GM20000 (cell line): ENCODE data around the gene EXD3.
"Not testable (repeated sequence)": the region's sequence is repeated elsewhere in the genome, so short reads cannot be mapped to it uniquely, and the experiment has no call there.

Experiments used
- DNase-seq: peaks from one replicate; pipeline ENCODE4 v3.0.0; 2012; ENCODE audit warnings: low spot score
- CTCF ChIP-seq: IDR thresholded peaks from 2 replicates; pipeline ENCODE4 v1.5.1; 2012; ENCODE audit warnings: mild to moderate bottlenecking, control low read depth; ENCODE audit errors: extremely low read depth, missing control alignments

EXD3 gene

GRCh38 chr9:137452006-137452760 lies 29.2 kb upstream of the EXD3 start:
- no peak for TF ChIP-seq CTCF
- DNase-seq, result no peak

GRCh38 chr9:137451264-137452005 lies 28.5 kb upstream of the EXD3 start:
- not testable (repeated sequence) for DNase-seq

DNA sequence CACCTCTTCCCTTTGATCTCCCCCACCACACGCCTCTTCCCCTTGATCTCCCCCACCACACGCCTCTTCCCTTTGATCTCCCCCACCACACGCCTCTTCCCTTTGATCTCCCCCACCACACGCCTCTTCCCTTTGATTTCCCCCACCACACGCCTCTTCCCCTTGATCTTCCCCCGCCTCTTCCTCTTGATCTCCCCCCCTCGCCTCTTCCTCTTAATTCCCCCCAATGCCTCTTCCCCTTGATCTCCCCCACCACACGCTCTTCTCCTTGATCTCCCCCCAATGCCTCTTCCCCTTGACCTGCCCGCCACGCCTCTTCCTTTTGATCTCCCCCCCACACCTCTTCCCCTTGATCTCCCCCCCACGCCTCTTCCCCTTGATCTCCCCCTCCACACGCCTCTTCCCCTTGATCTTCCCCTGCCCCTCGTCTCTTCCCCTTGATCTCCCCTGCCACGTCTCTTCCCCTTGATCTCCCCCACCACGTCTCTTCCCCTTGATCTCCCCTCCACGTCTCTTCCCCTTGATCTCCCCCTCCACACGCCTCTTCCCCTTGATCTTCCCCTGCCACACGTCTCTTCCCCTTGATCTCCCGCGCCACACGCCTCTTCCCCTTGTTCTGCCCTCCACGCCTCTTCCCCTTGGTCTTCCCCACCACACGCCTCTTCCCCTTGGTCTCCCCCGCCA lies 27.7 kb upstream of the EXD3 start:
- not testable (repeated sequence) for DNase-seq

- DNase-seq, result no peak
- TF ChIP-seq CTCF, result no peak
Measured at GRCh38 chr9:137449931-137450538, 27.1 kb upstream of the EXD3 start.

DNA sequence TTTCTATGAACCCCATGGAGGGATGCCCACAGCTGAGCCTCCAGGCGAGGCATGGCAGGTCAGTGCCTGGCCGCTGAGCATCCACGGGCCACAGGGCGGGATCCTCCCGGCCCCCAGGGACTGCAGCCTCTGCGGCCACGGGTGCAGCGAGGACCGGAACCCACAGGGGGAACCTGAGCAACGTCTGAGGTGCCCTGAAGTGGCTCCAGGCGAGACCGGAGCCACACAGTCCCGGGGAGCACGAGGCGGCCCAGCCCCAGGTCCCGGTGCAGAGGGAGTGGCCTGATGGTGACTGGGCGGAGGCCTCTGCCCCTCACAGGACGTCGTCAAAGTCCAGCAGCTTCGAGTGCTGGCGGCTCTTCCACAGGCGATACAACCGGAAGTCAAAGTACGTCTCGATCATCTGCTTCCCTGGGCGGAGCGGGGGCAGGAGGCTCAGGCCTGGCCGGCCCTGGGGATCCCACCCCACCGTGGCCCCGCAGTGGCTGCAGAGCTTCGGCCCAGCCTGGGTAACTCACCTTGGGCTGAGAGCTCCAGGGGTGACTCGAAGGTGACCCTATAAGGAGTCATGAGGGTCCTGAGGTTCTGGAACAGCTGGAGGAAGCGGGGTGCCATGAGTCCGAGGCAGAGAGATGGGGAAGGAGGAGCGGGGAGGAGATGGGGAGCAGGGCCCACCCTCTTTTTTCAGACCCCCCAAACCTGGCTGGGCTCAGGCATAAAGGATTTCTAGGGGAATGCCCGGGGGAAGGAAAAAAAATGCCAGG lies 26.3 kb upstream of the EXD3 start:
- TF ChIP-seq CTCF, result no peak

DNA sequence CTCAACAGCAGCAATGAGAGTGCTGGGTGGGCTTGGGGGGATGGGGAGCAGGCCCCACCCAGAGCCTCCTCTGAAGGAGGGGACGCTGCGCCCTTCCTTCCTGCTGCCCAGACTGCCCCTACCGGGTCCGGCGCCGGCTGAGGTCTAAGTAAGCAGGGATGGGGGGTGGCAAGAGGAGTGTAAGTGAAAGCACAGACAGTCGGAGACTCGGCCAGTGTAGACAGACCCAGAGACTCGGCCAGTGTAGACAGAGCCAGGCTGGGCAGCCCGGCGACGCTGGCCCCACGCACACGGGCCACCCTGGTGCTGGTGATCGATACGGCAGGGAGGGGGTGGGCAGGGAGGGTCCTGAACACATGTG lies 25.6 kb upstream of the EXD3 start:
- TF ChIP-seq CTCF, result no peak
- no peak for DNase-seq

More for the DNA sequence above, 26.3 kb upstream of the EXD3 start:
- DNase-seq, result no peak

DNA sequence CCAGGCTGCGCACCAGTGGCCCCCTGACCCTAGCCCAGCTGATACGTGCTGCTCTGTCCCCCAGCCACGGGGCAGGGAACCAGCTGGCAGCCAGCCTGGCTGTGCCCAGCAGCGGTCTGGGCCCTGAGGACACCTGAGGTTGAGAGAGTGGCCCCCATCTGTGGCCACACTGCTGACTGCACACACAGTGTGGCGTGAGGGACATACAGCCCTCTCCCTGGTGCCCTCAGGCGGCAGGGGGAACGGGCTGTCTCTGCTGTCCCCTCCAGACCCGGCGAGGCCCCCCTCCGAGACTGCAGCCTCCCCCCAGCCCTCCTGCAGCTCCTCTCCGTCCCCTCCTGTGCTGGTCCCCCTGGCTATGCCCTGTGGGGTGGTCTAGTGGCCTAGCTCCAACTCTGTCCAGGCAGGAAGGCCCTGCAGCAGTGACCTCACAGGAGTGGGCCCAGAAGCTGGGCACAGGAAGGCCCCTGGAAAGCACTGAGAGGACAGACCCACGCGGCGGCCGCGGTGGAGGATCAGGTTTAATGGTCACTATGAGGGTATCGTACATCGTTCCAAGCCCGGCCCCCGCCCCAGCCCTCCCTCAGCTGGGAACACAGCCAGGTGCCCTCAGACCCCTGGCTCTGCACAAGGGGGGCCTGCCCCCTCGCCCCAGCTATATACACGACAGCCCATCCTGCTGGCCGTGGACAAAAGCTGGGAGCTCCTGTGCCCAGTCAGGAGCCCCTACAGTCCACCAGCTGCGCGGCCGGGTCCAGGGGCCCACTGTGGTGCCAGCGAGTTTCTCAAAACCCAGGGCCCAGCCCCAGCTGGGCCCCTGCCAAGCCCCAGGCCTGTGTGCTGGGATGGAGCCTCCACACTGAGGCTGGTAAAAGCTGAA lies 25.0 kb upstream of the EXD3 start:
- no peak for DNase-seq
- TF ChIP-seq CTCF, result no peak
